Activated CD4-positive, alpha-beta memory T cell treated with anti-CD3 and anti-CD28 coated beads, Interleukin-2, amount 10 ng/mL, durations not matched to agents 7 days and 5 days (primary cell): Measurements from ENCODE around the gene ILDR2. TPM values are rescaled to one million over a fixed set of nuclear protein-coding genes. Genes with fewer than 3 reads are reported as not detected.

Experiments
- CTCF ChIA-PET: fragments of 350-600 bp; sonication (Branson Sonifier 250); formaldehyde crosslinking; loops from one replicate; lab custom pipeline; 2021; ENCODE audit warnings: antibody characterized with exemption, inconsistent platforms; lab: Charles Lee
- POLR2A ChIA-PET: fragments of 350-600 bp; sonication (Branson Sonifier 250); formaldehyde crosslinking; loops from one replicate; lab custom pipeline; 2021; ENCODE audit warnings: antibody characterized with exemption; lab: Charles Lee
- DNase-seq: peaks from one replicate; pipeline ENCODE4 v3.0.0-alpha.2; 2020
- H3K27ac Mint-ChIP-seq: one replicate; pipeline ENCODE4 v1.8.0; 2021; ENCODE audit warnings: mild to moderate bottlenecking, mixed read lengths
- H3K27me3 Mint-ChIP-seq: one replicate; pipeline ENCODE4 v1.8.0; 2021; ENCODE audit warnings: mixed read lengths
- H3K36me3 Mint-ChIP-seq: one replicate; pipeline ENCODE4 v1.8.0; 2021; ENCODE audit warnings: low read depth, mixed read lengths
- H3K4me1 Mint-ChIP-seq: one replicate; pipeline ENCODE4 v1.8.0; 2021; ENCODE audit warnings: mixed read lengths
- H3K4me3 Mint-ChIP-seq: one replicate; pipeline ENCODE4 v1.8.0; 2021; ENCODE audit warnings: mild to moderate bottlenecking, mixed read lengths
- H3K9me3 Mint-ChIP-seq: one replicate; pipeline ENCODE4 v1.8.0; 2021; ENCODE audit warnings: mixed read lengths
- total RNA-seq, 2 experiments: library from RNA; stranded (reverse); gene quantifications; one replicate each; pipeline ENCODE4 v1.2.3, GENCODE V29; 2021

The ILDR2 gene
- total RNA-seq, 2 experiments from 2014 or later = 9.3 to 9.8 TPM

DNA sequence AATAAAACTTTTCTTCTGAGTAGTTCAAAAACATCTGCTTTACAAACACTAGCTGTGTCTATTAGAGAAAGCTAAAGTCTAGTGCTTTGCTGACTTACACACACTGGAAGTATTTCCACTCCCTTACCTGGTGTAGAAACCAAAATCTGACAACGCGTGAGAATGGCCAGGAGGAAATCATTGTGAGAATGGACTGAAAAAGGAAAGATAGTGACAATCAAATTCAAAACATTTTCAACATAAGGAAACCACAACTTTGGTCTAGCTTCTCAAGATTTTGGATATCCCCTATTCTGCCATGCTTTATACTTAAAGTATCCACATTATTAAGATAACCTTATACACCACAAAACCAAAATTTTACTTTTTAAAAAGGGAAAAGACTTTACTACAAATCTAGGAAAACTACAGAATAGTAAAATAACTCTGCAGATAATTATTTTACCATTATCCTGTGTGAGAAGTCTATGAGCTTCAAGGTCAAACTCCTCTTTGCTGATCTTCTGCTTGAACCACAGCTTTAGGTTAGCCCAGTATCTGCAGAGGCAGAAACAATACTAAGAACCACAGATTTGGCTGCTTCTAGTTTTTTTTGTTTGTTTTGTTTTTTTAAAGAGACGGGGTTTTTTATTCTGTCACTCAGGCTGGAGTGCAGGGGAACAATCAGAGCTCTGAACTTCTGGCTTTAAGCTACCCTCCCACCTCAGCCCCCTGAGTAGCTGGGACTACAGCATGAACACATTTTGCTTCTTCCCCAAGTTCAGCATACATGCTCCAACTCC is 105.8 kb downstream of the ILDR2 start:
- H3K27me3 Mint-ChIP-seq = no peaks in the 10 kb centered on the region
- H3K4me1 Mint-ChIP-seq = peaks cover 50% of the 10 kb centered on the region
- ChIA-PET POLR2A (interaction anchor here (0.6 to 1.3 kb wide), 3 partner anchors 14 to 30 kb away, joined by 3 to 6 read pairs (median 4); partner anchors contain the start of gene POGK), CTCF (interaction anchor here (0.6 to 1.6 kb wide), 3 partner anchors 10 to 189 kb away, joined by 3 to 8 read pairs (median 4); no protein-coding TSS in a partner anchor)
- peaks cover 35% of the 10 kb centered on the region for H3K36me3 Mint-ChIP-seq
- peak overlapping the region; percentile 51 for H3K27ac Mint-ChIP-seq
- no peaks in the 10 kb centered on the region for H3K9me3 Mint-ChIP-seq
- H3K4me3 Mint-ChIP-seq = no peak overlapping the region
- DNase-seq = no peak

GRCh38 chr1:166868639-166869038 is 106.7 kb downstream of the ILDR2 start:
- Mint-ChIP-seq H3K4me3 (no peak overlapping the region), H3K27me3 (no peaks in the 10 kb centered on the region), H3K4me1 (peaks cover 45% of the 10 kb centered on the region), H3K36me3 (peaks cover 38% of the 10 kb centered on the region), H3K27ac (no peak overlapping the region), H3K9me3 (no peaks in the 10 kb centered on the region)
- CTCF ChIA-PET = interaction anchor here (1.4 kb wide), 1 partner anchor 190 kb away, joined by 8 read pairs; no protein-coding TSS in a partner anchor
- POLR2A ChIA-PET = interaction anchor here (0.8 to 1.3 kb wide), 2 partner anchors 30 kb away, joined by 3 to 6 read pairs; partner anchors contain the start of gene POGK
- DNase-seq = no peak

DNA sequence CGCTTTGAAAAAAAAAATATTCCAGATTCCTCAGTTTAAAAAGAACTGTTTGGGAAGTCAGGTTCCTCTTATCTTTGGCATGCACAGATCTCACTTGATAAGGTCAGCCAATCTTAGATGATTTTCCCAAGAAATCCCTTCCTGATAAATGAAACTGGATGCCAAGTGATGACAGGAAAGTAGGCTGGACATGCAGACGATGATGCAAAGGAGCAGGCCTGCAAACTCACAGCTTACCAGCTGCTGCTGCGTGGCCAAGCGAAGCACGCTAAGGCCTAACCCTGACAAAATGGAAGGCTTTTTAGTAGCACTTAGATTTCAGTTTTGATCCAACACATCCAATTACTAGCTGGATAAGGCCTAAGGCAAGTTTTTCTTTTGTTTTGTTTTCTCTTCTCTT is 109.4 kb downstream of the ILDR2 start:
- no peak for DNase-seq
- no peak overlapping the region for H3K27ac Mint-ChIP-seq
- ChIA-PET CTCF (interaction anchor here (1.3 kb wide), 1 partner anchor 194 kb away, joined by 3 read pairs; no protein-coding TSS in a partner anchor), POLR2A (interaction anchor here (1.4 kb wide), 1 partner anchor 10 kb away, joined by 3 read pairs; the partner anchor contains the start of gene TADA1)
- H3K4me3 Mint-ChIP-seq = no peak overlapping the region
- no peaks in the 10 kb centered on the region for H3K9me3 Mint-ChIP-seq
- peaks cover 24% of the 10 kb centered on the region for H3K4me1 Mint-ChIP-seq
- H3K27me3 Mint-ChIP-seq = no peaks in the 10 kb centered on the region
- peaks cover 44% of the 10 kb centered on the region for H3K36me3 Mint-ChIP-seq

DNA sequence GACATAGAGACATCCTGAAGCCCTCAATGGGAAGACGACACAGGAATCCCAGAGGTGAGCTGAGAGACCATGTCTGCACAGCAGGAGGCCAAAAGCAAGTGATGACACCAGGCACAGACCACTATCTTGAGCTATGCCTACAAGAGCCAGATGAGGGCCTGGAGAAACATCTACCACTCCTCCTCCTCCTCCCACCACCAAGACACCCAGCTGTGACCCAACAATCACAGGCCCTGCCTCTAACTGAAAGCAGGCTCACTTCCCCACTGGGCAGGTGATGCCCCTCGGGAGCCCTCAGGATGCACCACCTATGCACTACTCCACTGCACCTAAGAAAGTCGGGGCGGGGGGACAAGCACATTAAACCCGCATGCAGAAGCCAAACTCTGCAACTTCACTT is 115.7 kb downstream of the ILDR2 start:
- no peak overlapping the region for H3K4me3 Mint-ChIP-seq
- H3K27ac Mint-ChIP-seq = no peak overlapping the region
- DNase-seq = no peak
- ChIA-PET POLR2A (interaction anchor here (0.6 to 1.0 kb wide), 2 partner anchors 12 to 127 kb away, joined by 3 read pairs; no protein-coding TSS in a partner anchor), CTCF (no interaction called here)
- H3K36me3 Mint-ChIP-seq = peaks cover 54% of the 10 kb centered on the region
- H3K4me1 Mint-ChIP-seq = peaks cover 3% of the 10 kb centered on the region
- no peaks in the 10 kb centered on the region for H3K27me3 Mint-ChIP-seq
- H3K9me3 Mint-ChIP-seq = no peaks in the 10 kb centered on the region

GRCh38 chr1:166858726-166859419 is 116.5 kb downstream of the ILDR2 start:
- H3K9me3 Mint-ChIP-seq = no peaks in the 10 kb centered on the region
- no peak overlapping the region for H3K27ac Mint-ChIP-seq
- DNase-seq = no peak
- H3K27me3 Mint-ChIP-seq = no peaks in the 10 kb centered on the region
- POLR2A ChIA-PET = interaction anchor here (1.0 kb wide), 2 partner anchors 11 to 13 kb away, joined by 3 read pairs; no protein-coding TSS in a partner anchor
- no peak overlapping the region for H3K4me3 Mint-ChIP-seq
- peaks cover 3% of the 10 kb centered on the region for H3K4me1 Mint-ChIP-seq
- CTCF ChIA-PET = interaction anchor here (1.4 kb wide), 1 partner anchor 46 kb away, joined by 4 read pairs; no protein-coding TSS in a partner anchor
- H3K36me3 Mint-ChIP-seq = peaks cover 55% of the 10 kb centered on the region

Other genes starting within 250 kb of the ILDR2 start
- gene POGK, start 136.1 kb downstream of the ILDR2 start, total RNA-seq = 10 to 100 TPM; 34.4 to 36.5 TPM
- gene TADA1, start 99.3 kb downstream of the ILDR2 start, total RNA-seq = 10 to 100 TPM; 17.0 to 17.9 TPM
- gene MAEL, start 13.7 kb upstream of the ILDR2 start, total RNA-seq = under 1 TPM; 0.40 to 0.45 TPM
- under 1 TPM; 0.65 to 0.71 TPM for gene GPA33, start 114.8 kb upstream of the ILDR2 start, total RNA-seq
- not detected for gene STYXL2, start 118.5 kb upstream of the ILDR2 start, total RNA-seq
- 10 to 100 TPM; 17.4 to 20.4 TPM for gene POU2F1, start 245.3 kb upstream of the ILDR2 start, total RNA-seq